Neuronal stem cell (in vitro differentiated cells): Measurements from ENCODE around the gene SNX25.

Source experiments
- DNase-seq: peaks from one replicate; pipeline ENCODE4 v3.0.0-alpha.2; 2013; ENCODE audit warnings: low spot score
- H2AFZ ChIP-seq: one replicate; pipeline ENCODE4 v1.6.1; 2013; ENCODE audit warnings: mild to moderate bottlenecking, low read length, inconsistent platforms
- H2AK5ac ChIP-seq: 2 replicates; pipeline ENCODE4 v1.6.1; 2013; ENCODE audit warnings: low read depth, mild to moderate bottlenecking, inconsistent platforms, low read length, moderate library complexity, mixed read lengths
- H2BK120ac ChIP-seq: 2 replicates; pipeline ENCODE4 v1.6.1; 2013; ENCODE audit warnings: low read depth, mild to moderate bottlenecking, inconsistent platforms, low read length, moderate library complexity, mixed read lengths
- H2BK12ac ChIP-seq: one replicate; pipeline ENCODE4 v1.6.1; 2013; ENCODE audit warnings: low read length, inconsistent platforms
- H2BK15ac ChIP-seq: 2 replicates; pipeline ENCODE4 v1.6.1; 2013; ENCODE audit warnings: mild to moderate bottlenecking, low read length, inconsistent platforms, mixed read lengths
- H2BK5ac ChIP-seq: one replicate; pipeline ENCODE4 v1.6.1; 2013; ENCODE audit warnings: inconsistent platforms, mild to moderate bottlenecking, low read length, moderate library complexity
- H3K14ac ChIP-seq: one replicate; pipeline ENCODE4 v1.6.1; 2013; ENCODE audit warnings: low read length, inconsistent platforms
- H3K18ac ChIP-seq: 2 replicates; pipeline ENCODE4 v1.6.1; 2013; ENCODE audit warnings: low read length, inconsistent platforms
- H3K23ac ChIP-seq: 2 replicates; pipeline ENCODE4 v1.6.1; 2013; ENCODE audit warnings: low read depth, mild to moderate bottlenecking, mixed read lengths, low read length, inconsistent platforms; ENCODE audit not compliant: poor library complexity
- H3K27ac ChIP-seq: replicated peaks from 3 replicates; pipeline ENCODE4 v1.5.1; 2013; ENCODE audit warnings: low read length, inconsistent platforms
- H3K27me3 ChIP-seq, 3 experiments: 2 replicates each; pipeline ENCODE4 v1.6.1; 2013; ENCODE audit warnings: low read length in 3 of 3, mild to moderate bottlenecking in 2 of 3, inconsistent platforms in 1 of 3, low read depth in 1 of 3, mixed read lengths in 1 of 3, moderate library complexity in 1 of 3; ENCODE audit not compliant: control insufficient read depth in 3 of 3, insufficient read depth in 3 of 3
- H3K36me3 ChIP-seq, 2 donors: replicated peaks in 1 of 2; 2 replicates each; pipeline ENCODE4 v1.6.1; 2013; ENCODE audit warnings: low read length in 2 of 2; ENCODE audit not compliant: control insufficient read depth in 2 of 2, insufficient read depth in 2 of 2
- H3K4ac ChIP-seq: 2 replicates; pipeline ENCODE4 v1.6.1; 2013; ENCODE audit warnings: inconsistent platforms, mild to moderate bottlenecking, low read length, moderate library complexity
- H3K4me1 ChIP-seq, 2 donors: 1 replicate in 1 of 2; 2 replicates in 1 of 2; pipeline ENCODE4 v1.6.1; 2013; ENCODE audit warnings: low read length in 2 of 2, low read depth in 1 of 2; ENCODE audit not compliant: control insufficient read depth in 2 of 2, insufficient read depth in 1 of 2
- H3K4me2 ChIP-seq: one replicate; pipeline ENCODE4 v1.6.1; 2013; ENCODE audit warnings: mild to moderate bottlenecking, low read length, inconsistent platforms; ENCODE audit not compliant: insufficient read depth, poor library complexity, severe bottlenecking
- H3K4me3 ChIP-seq, 2 donors: 2 replicates each; pipeline ENCODE4 v1.5.1; 2013; ENCODE audit warnings: low read length in 2 of 2, mild to moderate bottlenecking in 2 of 2, inconsistent platforms in 1 of 2, moderate library complexity in 1 of 2
- H3K79me1 ChIP-seq: one replicate; pipeline ENCODE4 v1.6.1; 2013; ENCODE audit warnings: low read depth, mild to moderate bottlenecking, inconsistent platforms, low read length, moderate library complexity
- H3K9ac ChIP-seq: one replicate; pipeline ENCODE4 v1.6.1; 2013; ENCODE audit warnings: mild to moderate bottlenecking, low read depth, low read length, inconsistent platforms; ENCODE audit not compliant: poor library complexity
- H3K9me3 ChIP-seq, 2 donors: replicated peaks in 1 of 2; 2 replicates each; pipeline versions ENCODE3 to v1.6.1; 2013; ENCODE audit warnings: low read length in 2 of 2, mild to moderate bottlenecking in 2 of 2, inconsistent platforms in 1 of 2, low read depth in 1 of 2, mixed read lengths in 1 of 2, moderate library complexity in 1 of 2; ENCODE audit not compliant: control insufficient read depth in 2 of 2, insufficient read depth in 1 of 2
- H4K8ac ChIP-seq: one replicate; pipeline ENCODE4 v1.6.1; 2013; ENCODE audit warnings: low read depth, mild to moderate bottlenecking, inconsistent platforms, low read length, moderate library complexity
- H4K91ac ChIP-seq: one replicate; pipeline ENCODE4 v1.6.1; 2013; ENCODE audit warnings: low read length, low read depth, mild to moderate bottlenecking, inconsistent platforms; ENCODE audit not compliant: poor library complexity
- WGBS, 2 donors: extraction: QIAGEN DNeasy Blood & Tissue Kit; methylation state at CpG; one replicate each; pipeline ENCODE4 v1.1.7; 2013; ENCODE audit warnings: missing lambda C conversion rate in 2 of 2, mixed read lengths in 1 of 2; ENCODE audit not compliant: insufficient read length in 2 of 2, insufficient replicate concordance in 1 of 2; ENCODE audit errors: extremely low coverage in 2 of 2; 5-methylcytosine and 5-hydroxymethylcytosine counted together

The SNX25 gene

GRCh38 chr4:185369731-185370130 is 160.3 kb downstream of the SNX25 start:
- Histone ChIP-seq H3K4me3 (no peak overlapping the region), H3K4ac (no peak overlapping the region)
- no CpG with 5 or more reads among the region's 3 CpGs for WGBS, 2 donors

DNA sequence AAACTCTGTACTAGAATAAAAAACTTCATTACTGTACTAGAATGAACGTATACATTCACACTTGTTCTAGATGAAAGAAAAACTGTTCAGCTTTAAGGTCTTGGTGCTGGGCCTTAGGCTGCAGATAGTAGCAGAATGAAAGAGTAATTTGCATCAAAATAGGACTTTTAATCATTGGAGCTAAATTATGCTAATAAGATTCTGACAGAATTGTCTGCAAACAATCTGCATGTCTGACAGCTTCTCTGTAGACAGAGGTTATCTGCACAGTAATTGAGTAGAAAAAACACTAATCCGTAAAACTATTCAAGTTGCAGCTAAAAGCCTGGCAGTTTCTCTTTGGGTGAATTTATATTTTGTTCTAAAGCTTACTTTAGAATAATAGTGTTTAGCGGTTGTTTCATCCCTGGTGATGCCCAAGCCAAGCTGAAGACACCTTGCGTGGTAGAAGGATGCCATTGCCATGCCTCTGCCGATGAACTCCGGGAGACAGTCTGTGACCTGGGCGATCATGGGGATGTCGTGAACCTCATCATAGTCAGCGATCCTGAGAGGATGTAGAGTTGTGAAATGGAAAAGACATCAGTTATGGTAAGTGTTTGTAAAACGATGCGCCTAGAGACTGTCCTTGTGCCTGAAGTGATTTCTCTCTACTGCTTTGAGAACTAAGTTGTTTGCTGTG is 161.0 kb downstream of the SNX25 start:
- no peak overlapping the region for H4K8ac ChIP-seq
- H3K18ac ChIP-seq, result no peak overlapping the region
- H3K23ac ChIP-seq, result no peak overlapping the region
- no CpG with 5 or more reads among the region's 11 CpGs for WGBS, 2 donors
- no peak overlapping the region for H3K9ac ChIP-seq
- no peaks in the 10 kb centered on the region for H3K27me3 ChIP-seq
- H3K4me1 ChIP-seq, result peaks cover 1 to 5% of the 10 kb centered on the region in 2 donors
- H2BK15ac ChIP-seq, result no peak overlapping the region
- H3K14ac ChIP-seq, result no peak overlapping the region
- H3K4ac ChIP-seq, result no peak overlapping the region
- H3K4me2 ChIP-seq, result no peak overlapping the region
- no peak overlapping the region for H2BK5ac ChIP-seq
- H3K79me1 ChIP-seq, result no peaks in the 10 kb centered on the region
- H2BK120ac ChIP-seq, result no peak overlapping the region
- H2AFZ ChIP-seq, result no peak overlapping the region
- H3K27ac ChIP-seq, result no peak overlapping the region
- no peak overlapping the region for H2BK12ac ChIP-seq
- no peak overlapping the region for H2AK5ac ChIP-seq
- no peaks in the 10 kb centered on the region for H3K9me3 ChIP-seq
- H3K4me3 ChIP-seq, result no peak overlapping the region
- H3K36me3 ChIP-seq, result peaks cover 3 to 5% of the 10 kb centered on the region in 2 donors
- H4K91ac ChIP-seq, result no peak overlapping the region
- no peak for DNase-seq

More at GRCh38 chr4:185369731-185370130, 160.3 kb downstream of the SNX25 start:
- H2AK5ac ChIP-seq, result no peak overlapping the region
- H2BK15ac ChIP-seq, result no peak overlapping the region
- H2BK12ac ChIP-seq, result no peak overlapping the region
- DNase-seq, result no peak
- H3K23ac ChIP-seq, result no peak overlapping the region
- H3K18ac ChIP-seq, result no peak overlapping the region
- H3K9ac ChIP-seq, result no peak overlapping the region
- peaks cover 1 to 5% of the 10 kb centered on the region in 2 donors for H3K4me1 ChIP-seq
- H3K79me1 ChIP-seq, result no peaks in the 10 kb centered on the region
- no peak overlapping the region for H2AFZ ChIP-seq
- no peak overlapping the region for H3K4me2 ChIP-seq
- no peak overlapping the region for H3K14ac ChIP-seq
- H2BK120ac ChIP-seq, result no peak overlapping the region
- H3K27me3 ChIP-seq, result no peaks in the 10 kb centered on the region
- no peak overlapping the region for H4K91ac ChIP-seq
- H4K8ac ChIP-seq, result no peak overlapping the region
- no peak overlapping the region for H3K27ac ChIP-seq
- H3K9me3 ChIP-seq, result no peaks in the 10 kb centered on the region
- no peak overlapping the region for H2BK5ac ChIP-seq
- peaks cover 5% of the 10 kb centered on the region in 2 donors for H3K36me3 ChIP-seq

GRCh38 chr4:185371702-185372101 is 162.3 kb downstream of the SNX25 start:
- peaks cover 5 to 7% of the 10 kb centered on the region in 2 donors for H3K36me3 ChIP-seq
- H3K27me3 ChIP-seq, result no peaks in the 10 kb centered on the region
- no peak overlapping the region for H2BK15ac ChIP-seq
- H3K23ac ChIP-seq, result no peak overlapping the region
- no CpG with 5 or more reads among the region's 11 CpGs for WGBS, 2 donors
- H3K14ac ChIP-seq, result no peak overlapping the region
- H3K79me1 ChIP-seq, result no peaks in the 10 kb centered on the region
- no peak overlapping the region for H4K8ac ChIP-seq
- no peak overlapping the region for H3K27ac ChIP-seq
- no peak overlapping the region for H4K91ac ChIP-seq
- H3K4me2 ChIP-seq, result no peak overlapping the region
- H2BK120ac ChIP-seq, result no peak overlapping the region
- H3K9me3 ChIP-seq, result no peaks in the 10 kb centered on the region
- H3K18ac ChIP-seq, result no peak overlapping the region
- H2BK5ac ChIP-seq, result no peak overlapping the region
- no peak for DNase-seq
- H2AK5ac ChIP-seq, result no peak overlapping the region
- H3K9ac ChIP-seq, result no peak overlapping the region
- H3K4me1 ChIP-seq, result peaks cover 1 to 5% of the 10 kb centered on the region in 2 donors
- H2AFZ ChIP-seq, result no peak overlapping the region
- no peak overlapping the region for H2BK12ac ChIP-seq
- H3K4me3 ChIP-seq, result no peak overlapping the region
- H3K4ac ChIP-seq, result no peak overlapping the region

GRCh38 chr4:185374027-185374426 is 164.6 kb downstream of the SNX25 start:
- H2BK12ac ChIP-seq, result no peak overlapping the region
- H2BK15ac ChIP-seq, result no peak overlapping the region
- no peak overlapping the region for H2AFZ ChIP-seq
- H2AK5ac ChIP-seq, result no peak overlapping the region
- peaks cover 1 to 5% of the 10 kb centered on the region in 2 donors for H3K4me1 ChIP-seq
- H3K27ac ChIP-seq, result no peak overlapping the region
- H3K36me3 ChIP-seq, result peaks cover 5 to 9% of the 10 kb centered on the region in 2 donors
- DNase-seq, result no peak
- no peak overlapping the region for H3K18ac ChIP-seq
- H2BK5ac ChIP-seq, result no peak overlapping the region
- H3K4ac ChIP-seq, result no peak overlapping the region
- no peak overlapping the region for H3K9ac ChIP-seq
- H4K91ac ChIP-seq, result no peak overlapping the region
- H3K14ac ChIP-seq, result no peak overlapping the region
- no peak overlapping the region for H3K4me2 ChIP-seq
- no peaks in the 10 kb centered on the region for H3K79me1 ChIP-seq
- no CpG with 5 or more reads among the region's 7 CpGs for WGBS, 2 donors
- no peak overlapping the region for H3K4me3 ChIP-seq
- H3K27me3 ChIP-seq, result no peaks in the 10 kb centered on the region
- no peak overlapping the region for H2BK120ac ChIP-seq
- H3K23ac ChIP-seq, result no peak overlapping the region
- H4K8ac ChIP-seq, result no peak overlapping the region
- H3K9me3 ChIP-seq, result peaks cover 0 to 2% of the 10 kb centered on the region in 2 donors
